Fibroblast of villous mesenchyme (primary cell): ENCODE results near the gene OPTN. TPM values are rescaled to one million over a fixed set of nuclear protein-coding genes. Genes with fewer than 3 reads are reported as not detected.
A peak's percentile ranks its signal among the peaks of the same experiment; 100 is the strongest.
"Not testable (repeated sequence)": the region's sequence is repeated elsewhere in the genome, so short reads cannot be mapped to it uniquely, and the experiment has no call there.

Experiments
- DNase-seq: peaks from one replicate; pipeline ENCODE4 v3.0.0-alpha.2; 2010; ENCODE audit warnings: low read depth
- H3K4me3 ChIP-seq: 2 replicates; pipeline ENCODE4 v1.5.1; 2011; ENCODE audit warnings: low read depth, mild to moderate bottlenecking, low read length
- total RNA-seq: library from RNA; depleted of rRNA; stranded (reverse); fragments of >200 nt; gene quantifications from 2 replicates; pipeline ENCODE4 v1.2.3, GENCODE V29; 2012
- TF ChIP-seq, protein P1 (sequence below): IDR thresholded peaks from 2 replicates; pipeline ENCODE4 v1.5.1; 2012; ENCODE audit warnings: low read depth, mild to moderate bottlenecking, low read length; ENCODE audit not compliant: insufficient read depth

OPTN gene
- total RNA-seq, 1 donor = 125 TPM

GRCh38 chr10:13143766-13144165 is 43.8 kb downstream of the OPTN start:
- no peak overlapping the region for H3K4me3 ChIP-seq
- no peak for DNase-seq
- TF ChIP-seq, protein P1, sequence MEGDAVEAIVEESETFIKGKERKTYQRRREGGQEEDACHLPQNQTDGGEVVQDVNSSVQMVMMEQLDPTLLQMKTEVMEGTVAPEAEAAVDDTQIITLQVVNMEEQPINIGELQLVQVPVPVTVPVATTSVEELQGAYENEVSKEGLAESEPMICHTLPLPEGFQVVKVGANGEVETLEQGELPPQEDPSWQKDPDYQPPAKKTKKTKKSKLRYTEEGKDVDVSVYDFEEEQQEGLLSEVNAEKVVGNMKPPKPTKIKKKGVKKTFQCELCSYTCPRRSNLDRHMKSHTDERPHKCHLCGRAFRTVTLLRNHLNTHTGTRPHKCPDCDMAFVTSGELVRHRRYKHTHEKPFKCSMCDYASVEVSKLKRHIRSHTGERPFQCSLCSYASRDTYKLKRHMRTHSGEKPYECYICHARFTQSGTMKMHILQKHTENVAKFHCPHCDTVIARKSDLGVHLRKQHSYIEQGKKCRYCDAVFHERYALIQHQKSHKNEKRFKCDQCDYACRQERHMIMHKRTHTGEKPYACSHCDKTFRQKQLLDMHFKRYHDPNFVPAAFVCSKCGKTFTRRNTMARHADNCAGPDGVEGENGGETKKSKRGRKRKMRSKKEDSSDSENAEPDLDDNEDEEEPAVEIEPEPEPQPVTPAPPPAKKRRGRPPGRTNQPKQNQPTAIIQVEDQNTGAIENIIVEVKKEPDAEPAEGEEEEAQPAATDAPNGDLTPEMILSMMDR = no peak

GRCh38 chr10:13144814-13145213 is 44.9 kb downstream of the OPTN start:
- no peak overlapping the region for H3K4me3 ChIP-seq
- TF ChIP-seq, protein P1 = no peak
- no peak for DNase-seq

DNA sequence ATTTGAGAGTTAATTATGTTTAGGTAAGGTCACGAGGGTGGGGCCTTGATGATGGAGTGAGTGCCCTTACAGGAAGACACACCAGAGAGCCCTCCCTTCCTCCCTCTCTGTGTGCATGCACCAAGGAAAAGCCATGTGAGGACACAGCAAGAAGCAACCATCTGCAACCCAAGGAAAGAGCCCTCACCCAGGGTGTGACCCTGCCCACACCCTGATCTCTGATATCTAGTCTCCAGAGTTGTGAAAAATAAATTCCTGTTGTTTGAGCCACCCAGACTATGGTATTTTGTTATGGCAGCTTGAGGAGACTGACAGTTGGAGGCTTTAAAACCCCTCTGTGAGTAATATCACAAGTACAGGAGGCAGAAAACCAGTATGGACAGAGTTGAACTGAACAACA is 46.4 kb downstream of the OPTN start:
- no peak overlapping the region for H3K4me3 ChIP-seq
- peak; percentile 46 for DNase-seq
- TF ChIP-seq, protein P1 = no peak

- DNase-seq = no peak
- no peak overlapping the region for H3K4me3 ChIP-seq
- TF ChIP-seq, protein P1 = no peak
Observed at GRCh38 chr10:13147161-13147560, 47.2 kb downstream of the OPTN start.

DNA sequence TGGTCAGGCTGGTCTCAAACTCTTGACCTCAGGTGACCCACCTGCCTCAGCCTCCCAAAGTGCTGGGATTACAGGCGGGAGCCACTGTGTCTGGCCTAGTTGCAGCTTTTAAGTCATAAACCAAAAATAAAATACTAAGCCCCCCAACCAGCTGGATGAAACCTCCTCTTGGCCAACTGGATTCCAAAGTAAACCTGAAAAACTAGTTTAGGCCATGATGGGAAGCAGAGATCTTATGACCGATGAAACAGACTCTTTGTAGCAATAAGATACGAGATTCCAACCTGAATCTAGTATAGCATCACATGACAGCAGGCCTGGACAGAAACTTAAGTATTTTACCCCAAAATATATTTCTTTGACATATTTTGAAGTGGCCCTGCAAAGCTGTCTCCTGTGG is 52.3 kb downstream of the OPTN start:
- H3K4me3 ChIP-seq = no peak overlapping the region
- no peak for DNase-seq
- TF ChIP-seq, protein P1 = no peak

DNA sequence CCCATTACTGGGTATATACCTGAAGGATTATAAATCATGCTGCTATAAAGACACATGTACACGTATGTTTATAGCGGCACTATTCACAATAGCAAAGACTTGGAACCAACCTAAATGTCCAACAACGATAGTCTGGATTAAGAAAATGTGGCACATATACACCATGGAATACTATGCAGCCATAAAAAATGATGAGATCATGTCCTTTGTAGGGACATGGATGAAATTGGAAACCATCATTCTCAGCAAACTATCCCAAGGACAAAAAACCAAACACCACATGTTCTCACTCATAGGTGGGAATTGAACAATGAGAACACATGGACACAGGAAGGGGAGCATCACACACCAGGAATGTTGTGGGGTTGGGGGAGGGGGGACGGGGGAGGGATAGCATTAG is 55.9 kb downstream of the OPTN start:
- not testable (repeated sequence) for DNase-seq, H3K4me3 ChIP-seq

DNA sequence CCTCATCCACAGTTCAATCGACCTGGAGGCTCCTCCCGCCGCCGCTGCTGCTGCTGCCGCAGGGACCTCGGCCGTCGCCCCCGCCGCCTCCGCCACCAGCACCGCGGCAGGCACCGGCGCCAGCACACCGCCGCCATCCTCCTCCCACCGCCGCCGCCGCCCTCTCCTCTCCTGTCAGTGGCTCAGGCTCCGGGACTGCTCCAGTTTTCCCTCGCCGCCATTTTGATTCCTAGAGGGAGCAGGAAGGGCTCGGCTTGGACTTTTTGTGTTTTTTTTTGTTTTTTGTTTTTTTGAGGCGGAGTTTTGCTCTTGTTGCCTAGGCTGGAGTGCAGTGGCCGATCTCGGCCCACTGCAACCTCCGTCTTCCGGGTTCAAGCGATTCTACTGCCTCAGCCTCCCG is 58.4 kb downstream of the OPTN start:
- TF ChIP-seq, protein P1 = no peak
- DNase-seq = peak; percentile 12
- peak overlapping the region; percentile 47 for H3K4me3 ChIP-seq
